Gastrocnemius medialis (tissue), 4 donors: ENCODE data around the gene ASB6. TPM values are rescaled to one million over a fixed set of nuclear protein-coding genes. Genes with fewer than 3 reads are reported as not detected.
"Not testable (repeated sequence)": the region's sequence is repeated elsewhere in the genome, so short reads cannot be mapped to it uniquely, and the experiment has no call there.

Experiments
- ATAC-seq, 2 donors: fragments of 150-250 bp; one replicate each; pipeline ENCODE4 v1.9.1; 2016
- DNase-seq, 2 donors: peaks; one replicate each; pipeline ENCODE4 v3.0.0-alpha.2; 2019
- H3K27ac ChIP-seq, 4 donors: fragments of 200-600 bp; sonication (generic); 1 replicate in 1 of 4; 2 replicates in 3 of 4; pipeline ENCODE4 v1.5.1; 2016 to 2018; ENCODE audit warnings: mild to moderate bottlenecking in 2 of 4, moderate library complexity in 1 of 4
- H3K27me3 ChIP-seq, 3 donors: fragments of 200-600 bp; sonication (generic) in 2 of 3; 1 replicate in 1 of 3; 2 replicates in 2 of 3; pipeline versions ENCODE4 v1.5.1 to v1.6.0; 2016 to 2019; ENCODE audit warnings: mild to moderate bottlenecking in 1 of 3, moderate library complexity in 1 of 3
- H3K36me3 ChIP-seq, 2 donors: fragments of 200-600 bp; sonication (generic) in 1 of 2; one replicate each; pipeline ENCODE4 v1.5.1; 2017 to 2018
- H3K4me1 ChIP-seq, 2 donors: fragments of 200-600 bp; sonication (generic) in 1 of 2; one replicate each; pipeline ENCODE4 v1.5.1; 2016 to 2017; ENCODE audit warnings: mild to moderate bottlenecking in 2 of 2
- H3K4me3 ChIP-seq, 4 donors: fragments of 200-600 bp; sonication (generic) in 3 of 4; 1 replicate in 1 of 4; 2 replicates in 3 of 4; pipeline ENCODE4 v1.5.1; 2016 to 2019; ENCODE audit warnings: mild to moderate bottlenecking in 2 of 4
- H3K9me3 ChIP-seq, 3 donors: fragments of 200-600 bp; sonication (generic) in 2 of 3; 1 replicate in 1 of 3; 2 replicates in 2 of 3; pipeline ENCODE4 v1.5.1; 2016 to 2019
- POLR2A ChIP-seq, 2 donors: fragments of 450-650 bp; IDR thresholded peaks; one replicate each; pipeline ENCODE4 v1.6.1; 2017; ENCODE audit warnings: antibody characterized with exemption in 2 of 2, mild to moderate bottlenecking in 2 of 2, moderate library complexity in 2 of 2
- in situ Hi-C, 4 donors: fragments of 200-750 bp; cut with MboI; loops; one replicate each; pipeline versions ENCODE4 v1.15.0 to v1.8.0; 2017; ENCODE audit warnings: low sequenced_read_pairs in 4 of 4
- intact Hi-C: fragments of 100-400 bp; cut with DNase I; formaldehyde crosslinking; loops from one replicate; pipeline ENCODE4 v1.15.1; 2023; ENCODE audit warnings: low total_unique reads
- total RNA-seq, 4 donors: library from RNA; depleted of rRNA; stranded (reverse); fragments of >200 nt; gene quantifications; one replicate each; pipeline versions ENCODE4 v1.1.0 to v1.2.3, GENCODE V29; 2016
- TF ChIP-seq, protein P1 (sequence below), 5 experiments: fragments of 450-650 bp in 3 of 5; fragments of 200-600 bp in 2 of 5; sonication (generic) in 2 of 5; IDR thresholded peaks in 4 of 5; conservative IDR thresholded peaks in 1 of 5; 1 replicate in 4 of 5; 2 replicates in 1 of 5; pipeline ENCODE4 v1.5.1; 2016 to 2019; ENCODE audit warnings: antibody characterized with exemption in 5 of 5, mild to moderate bottlenecking in 3 of 5, moderate library complexity in 3 of 5

The ASB6 gene
- total RNA-seq, 4 donors from 2014 or later, result 14.4 to 24.0 (median 19.4) TPM

DNA sequence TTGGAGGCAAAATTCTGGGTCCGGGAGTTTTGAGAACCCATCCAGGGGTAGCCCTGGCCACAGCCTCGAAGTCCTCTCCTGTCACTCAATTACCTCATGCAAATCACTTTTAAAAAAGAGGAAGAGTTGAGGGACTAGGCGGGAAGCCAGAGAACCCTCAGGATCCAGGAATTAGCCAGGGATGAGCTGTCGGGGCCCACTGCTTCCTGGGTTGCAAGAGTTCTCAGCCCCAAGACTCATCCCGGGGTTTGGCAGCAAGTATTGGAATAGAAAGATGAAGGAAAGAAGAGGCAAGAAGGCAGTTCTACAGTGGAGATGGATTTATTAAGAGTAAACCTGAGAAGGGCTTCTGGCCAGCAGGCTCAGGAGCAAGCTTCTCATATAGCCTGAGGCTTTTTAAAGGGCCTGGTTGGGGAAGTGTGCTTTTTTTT lies 46.6 kb downstream of the ASB6 start:
- Histone ChIP-seq H3K9me3 (no peaks in the 10 kb centered on the region), H3K27me3 (peaks cover 0 to 4% (median 0%) of the 10 kb centered on the region in 3 donors), H3K4me3 (no peak overlapping the region), H3K36me3 (no peaks in the 10 kb centered on the region), H3K27ac (peak overlapping the region in 1 of 4 donors; percentile 75), H3K4me1 (peaks cover 6 to 11% of the 10 kb centered on the region in 2 donors)
- intact Hi-C loops, result no loop called here
- ATAC-seq (no peak), DNase-seq (no peak)
- in situ Hi-C loops, result no loop called here
- TF ChIP-seq POLR2A (IDR thresholded peaks at IDR 0.05), result no peak

DNA sequence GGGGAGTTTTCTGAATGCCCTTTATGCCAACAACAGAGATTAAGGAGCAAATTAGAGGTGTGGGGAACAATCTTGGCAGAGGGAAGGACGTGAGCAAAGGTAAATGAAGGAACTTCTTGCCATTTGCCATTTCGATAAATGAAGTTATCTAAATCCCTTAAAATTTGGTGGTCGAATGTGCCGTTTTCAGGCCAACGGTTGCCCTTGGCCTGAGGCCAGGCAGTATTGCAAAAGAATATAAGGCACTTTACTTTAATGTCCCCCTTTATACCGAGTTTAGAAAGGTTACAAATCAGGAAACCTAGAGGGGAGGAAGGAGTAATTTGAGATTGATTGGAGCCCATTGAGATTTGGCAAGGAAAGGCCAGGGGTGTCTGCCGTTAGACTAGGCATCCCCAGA lies 47.3 kb downstream of the ASB6 start:
- intact Hi-C loops (no loop called here), in situ Hi-C loops (no loop called here)
- no peaks in the 10 kb centered on the region for H3K9me3 ChIP-seq
- ATAC-seq (no peak), DNase-seq (no peak)
- H3K4me1 ChIP-seq, result peaks cover 6 to 11% of the 10 kb centered on the region in 2 donors
- no peak for TF ChIP-seq POLR2A (IDR thresholded peaks at IDR 0.05)
- TF ChIP-seq, protein P1, sequence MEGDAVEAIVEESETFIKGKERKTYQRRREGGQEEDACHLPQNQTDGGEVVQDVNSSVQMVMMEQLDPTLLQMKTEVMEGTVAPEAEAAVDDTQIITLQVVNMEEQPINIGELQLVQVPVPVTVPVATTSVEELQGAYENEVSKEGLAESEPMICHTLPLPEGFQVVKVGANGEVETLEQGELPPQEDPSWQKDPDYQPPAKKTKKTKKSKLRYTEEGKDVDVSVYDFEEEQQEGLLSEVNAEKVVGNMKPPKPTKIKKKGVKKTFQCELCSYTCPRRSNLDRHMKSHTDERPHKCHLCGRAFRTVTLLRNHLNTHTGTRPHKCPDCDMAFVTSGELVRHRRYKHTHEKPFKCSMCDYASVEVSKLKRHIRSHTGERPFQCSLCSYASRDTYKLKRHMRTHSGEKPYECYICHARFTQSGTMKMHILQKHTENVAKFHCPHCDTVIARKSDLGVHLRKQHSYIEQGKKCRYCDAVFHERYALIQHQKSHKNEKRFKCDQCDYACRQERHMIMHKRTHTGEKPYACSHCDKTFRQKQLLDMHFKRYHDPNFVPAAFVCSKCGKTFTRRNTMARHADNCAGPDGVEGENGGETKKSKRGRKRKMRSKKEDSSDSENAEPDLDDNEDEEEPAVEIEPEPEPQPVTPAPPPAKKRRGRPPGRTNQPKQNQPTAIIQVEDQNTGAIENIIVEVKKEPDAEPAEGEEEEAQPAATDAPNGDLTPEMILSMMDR (IDR thresholded peaks at IDR 0.05 in 4 of 5, conservative IDR thresholded peaks at IDR 0.05 in 1 of 5), result no peak
- H3K27me3 ChIP-seq, result peaks cover 0 to 4% (median 0%) of the 10 kb centered on the region in 3 donors
- H3K27ac ChIP-seq, result no peak overlapping the region
- H3K36me3 ChIP-seq, result no peaks in the 10 kb centered on the region
- no peak overlapping the region for H3K4me3 ChIP-seq

DNA sequence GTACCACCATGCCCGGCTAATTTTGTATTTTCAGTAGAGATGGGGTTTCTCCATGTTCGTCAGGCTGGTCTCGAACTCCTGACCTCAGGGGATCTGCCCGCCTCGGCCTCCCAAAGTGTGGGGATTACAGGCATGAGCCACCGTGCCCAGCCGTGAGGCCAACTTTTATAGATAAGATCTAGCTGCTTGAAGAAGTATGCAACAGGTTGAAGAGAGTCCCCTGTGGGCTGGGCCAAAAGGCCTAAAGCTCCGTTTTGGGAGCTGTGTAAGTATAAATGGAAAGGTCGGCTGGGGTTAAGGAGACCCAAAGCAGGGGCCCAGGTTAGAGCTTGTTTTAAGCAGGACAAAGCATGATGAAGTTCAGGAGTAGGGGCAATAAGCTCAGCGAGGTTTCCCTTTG lies 49.2 kb downstream of the ASB6 start:
- H3K9me3 ChIP-seq, H3K4me3 ChIP-seq, H3K27ac ChIP-seq, H3K36me3 ChIP-seq, ATAC-seq, intact Hi-C loops, in situ Hi-C loops, DNase-seq, H3K4me1 ChIP-seq, H3K27me3 ChIP-seq: not testable (repeated sequence)

DNA sequence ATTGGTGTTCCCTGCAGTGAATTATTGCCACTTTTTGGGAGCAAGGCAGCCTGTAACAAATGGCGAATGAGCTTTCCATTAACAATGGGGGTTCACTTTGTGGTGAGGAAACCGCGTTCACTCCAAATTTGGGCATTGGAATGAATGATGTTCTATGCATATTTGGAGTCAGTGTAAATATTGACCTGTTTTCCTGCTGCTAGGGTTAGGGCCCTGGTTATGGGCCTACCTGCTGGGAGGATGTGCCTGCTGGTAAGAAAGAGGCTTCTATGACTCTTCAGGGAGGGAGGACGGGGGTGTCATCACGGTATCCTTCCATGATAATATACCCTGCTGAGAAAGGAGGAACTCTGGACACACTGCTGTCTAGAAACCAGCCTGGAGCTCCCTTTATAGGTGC lies 50.0 kb downstream of the ASB6 start:
- Histone ChIP-seq H3K27ac (no peak overlapping the region), H3K4me3 (no peak overlapping the region), H3K36me3 (no peaks in the 10 kb centered on the region), H3K27me3 (no peaks in the 10 kb centered on the region), H3K4me1 (peaks cover 0 to 10% of the 10 kb centered on the region in 2 donors), H3K9me3 (no peaks in the 10 kb centered on the region)
- DNase-seq (no peak), ATAC-seq (no peak)
- intact Hi-C loops (no loop called here), in situ Hi-C loops (no loop called here)
- TF ChIP-seq, protein P1 (IDR thresholded peaks at IDR 0.05 in 4 of 5, conservative IDR thresholded peaks at IDR 0.05 in 1 of 5), result no peak
- TF ChIP-seq POLR2A (IDR thresholded peaks at IDR 0.05), result no peak

DNA sequence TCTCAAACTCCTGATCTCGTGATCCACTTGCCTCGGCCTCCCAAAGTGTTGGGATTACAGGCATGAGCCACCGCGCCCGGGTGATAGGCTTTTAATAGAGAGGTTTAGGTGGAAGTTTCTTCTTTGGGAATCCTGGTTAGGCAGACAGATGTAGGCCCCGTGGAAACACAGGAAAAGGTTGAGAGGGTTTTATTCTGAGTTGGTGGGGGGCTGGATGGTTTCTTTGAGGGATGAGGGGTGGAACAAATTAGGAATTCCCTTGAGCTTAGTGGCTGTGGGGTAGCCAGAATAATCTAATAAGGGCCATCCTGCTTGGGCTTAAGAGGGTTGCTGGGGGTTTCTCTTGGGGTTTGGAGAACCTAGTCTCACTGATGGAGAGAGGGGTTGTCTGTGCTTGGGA lies 51.5 kb downstream of the ASB6 start:
- no peaks in the 10 kb centered on the region for H3K36me3 ChIP-seq
- DNase-seq (no peak), ATAC-seq (no peak)
- H3K4me1 ChIP-seq, result peaks cover 0 to 10% of the 10 kb centered on the region in 2 donors
- no peak overlapping the region for H3K4me3 ChIP-seq
- H3K27ac ChIP-seq, result no peak overlapping the region
- H3K9me3 ChIP-seq, result no peaks in the 10 kb centered on the region
- no peaks in the 10 kb centered on the region for H3K27me3 ChIP-seq
- intact Hi-C loops, result no loop called here
- TF ChIP-seq, protein P1 (IDR thresholded peaks at IDR 0.05 in 4 of 5, conservative IDR thresholded peaks at IDR 0.05 in 1 of 5), result no peak
- no peak for TF ChIP-seq POLR2A (IDR thresholded peaks at IDR 0.05)
- in situ Hi-C loops, result no loop called here
